ENCODE results near the gene KIF26B.

KIF26B gene

GRCh38 chr1:245436407-245436806 is 281.6 kb downstream of the KIF26B start:
- no peak overlapping the region for H3K27ac ChIP-seq
- TF ChIP-seq CTCF (conservative IDR thresholded peaks at IDR 0.05), result no peak

- H3K27ac ChIP-seq, result no peak overlapping the region
- TF ChIP-seq CTCF (conservative IDR thresholded peaks at IDR 0.05), result no peak
These were observed 282.7 kb downstream of the KIF26B start for GRCh38 chr1:245437369-245438062.

DNA sequence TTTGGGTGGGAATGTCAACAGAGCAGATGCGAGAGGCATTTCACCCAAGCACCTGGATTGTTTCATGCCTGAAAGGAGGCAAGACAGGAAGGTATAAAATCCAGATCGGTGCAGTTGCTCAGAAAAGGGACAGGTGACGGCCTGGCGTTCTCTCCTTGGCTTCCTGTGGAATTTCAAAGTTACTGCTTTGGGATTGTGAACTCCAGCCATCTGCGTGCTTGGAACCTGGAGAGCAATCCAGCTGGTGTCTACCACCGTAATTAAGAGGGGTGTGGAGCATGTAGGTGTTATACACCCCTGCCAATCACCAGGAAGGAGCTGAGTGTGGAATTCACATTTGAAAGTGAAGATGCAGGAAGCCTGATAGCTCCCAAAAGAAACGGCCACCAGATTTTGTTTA is 286.1 kb downstream of the KIF26B start:
- TF ChIP-seq CTCF (conservative IDR thresholded peaks at IDR 0.05), result no peak

GRCh38 chr1:245441689-245442088 is 286.9 kb downstream of the KIF26B start:
- TF ChIP-seq CTCF (conservative IDR thresholded peaks at IDR 0.05), result no peak
- no peak overlapping the region for H3K27ac ChIP-seq

More for the DNA sequence above, 286.1 kb downstream of the KIF26B start:
- no peak overlapping the region for H3K27ac ChIP-seq

- TF ChIP-seq CTCF (conservative IDR thresholded peaks at IDR 0.05), result no peak
- H3K27ac ChIP-seq, result no peak overlapping the region
These were observed 289.5 kb downstream of the KIF26B start for GRCh38 chr1:245444147-245444828.

GRCh38 chr1:245444945-245445344 is 290.2 kb downstream of the KIF26B start:
- no peak for TF ChIP-seq CTCF (conservative IDR thresholded peaks at IDR 0.05)
- H3K27ac ChIP-seq, result no peak overlapping the region

DNA sequence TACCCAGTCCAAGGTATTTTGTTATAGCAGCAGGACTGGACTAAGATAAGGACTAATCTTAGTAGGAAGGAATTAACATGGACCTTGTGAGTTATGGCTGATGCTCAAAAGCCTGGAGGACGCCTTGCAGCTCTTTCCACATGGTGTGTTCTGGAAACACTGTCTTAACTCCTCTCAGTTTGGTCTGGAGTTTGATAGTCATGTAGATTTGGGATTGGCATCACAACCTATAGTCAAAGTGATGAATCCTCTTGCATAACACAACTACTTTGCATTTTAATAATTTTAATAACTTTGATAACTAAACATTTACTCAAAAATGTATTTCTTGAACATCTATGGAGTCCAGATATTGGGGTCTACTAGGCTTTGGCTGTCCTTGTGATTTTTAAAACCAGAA is 293.7 kb downstream of the KIF26B start:
- H3K27ac ChIP-seq, result no peak overlapping the region
- no peak for TF ChIP-seq CTCF (conservative IDR thresholded peaks at IDR 0.05)

All from VCaP (cell line).